Keratinocyte (primary cell): Measurements from ENCODE around the gene ANGEL2. TPM values are rescaled to one million over a fixed set of nuclear protein-coding genes. Genes with fewer than 3 reads are reported as not detected.

ENCODE experiments used
- DNase-seq: peaks from one replicate; pipeline ENCODE4 v3.0.0-alpha.2; 2011; ENCODE audit warnings: low read depth, missing footprints, low spot score
- FAIRE-seq: peaks from 2 replicates; lab custom pipeline; 2011; peaks lifted over from hg19 to GRCh38; lab: Jason Lieb, UNC
- H2AFZ ChIP-seq: 2 replicates; pipeline ENCODE4 v1.6.0; 2012; ENCODE audit warnings: low read length, control low read depth, inconsistent platforms; ENCODE audit not compliant: control insufficient read depth
- H3K27ac ChIP-seq: 2 replicates; pipeline ENCODE4 v1.5.1; 2011; ENCODE audit warnings: low read length; ENCODE audit not compliant: control insufficient read depth, insufficient read depth
- H3K27me3 ChIP-seq: 3 replicates; pipeline ENCODE4 v1.6.0; 2011; ENCODE audit warnings: low read length; ENCODE audit not compliant: control insufficient read depth, insufficient read depth; ENCODE audit errors: extremely low read depth
- H3K36me3 ChIP-seq, 2 experiments: 2 replicates in 1 of 2; 3 replicates in 1 of 2; pipeline ENCODE4 v1.5.1; 2011; ENCODE audit warnings: low read length in 2 of 2, mild to moderate bottlenecking in 1 of 2; ENCODE audit not compliant: control insufficient read depth in 2 of 2, insufficient read depth in 2 of 2; ENCODE audit errors: extremely low read depth in 1 of 2
- H3K4me1 ChIP-seq: 3 replicates; pipeline ENCODE4 v1.5.1; 2011; ENCODE audit warnings: low read length; ENCODE audit not compliant: control insufficient read depth, insufficient read depth; ENCODE audit errors: extremely low read depth
- H3K4me2 ChIP-seq: 3 replicates; pipeline ENCODE4 v1.6.0; 2011; ENCODE audit warnings: low read depth, low read length; ENCODE audit not compliant: control insufficient read depth, insufficient read depth; ENCODE audit errors: extremely low read depth
- H3K4me3 ChIP-seq, 3 experiments: fragments of 200-600 bp in 1 of 3; sonication (generic) in 1 of 3; 2 replicates in 2 of 3; 3 replicates in 1 of 3; pipeline ENCODE4 v1.5.1; 2011 to 2016; ENCODE audit warnings: low read length in 3 of 3, mild to moderate bottlenecking in 3 of 3, control low read depth in 2 of 3, inconsistent platforms in 1 of 3, low read depth in 1 of 3, mixed read lengths in 1 of 3, mixed run types in 1 of 3, moderate library complexity in 1 of 3; ENCODE audit not compliant: control insufficient read depth in 2 of 3, insufficient read depth in 2 of 3; ENCODE audit errors: extremely low read depth in 1 of 3
- H3K79me2 ChIP-seq: 2 replicates; pipeline ENCODE4 v1.6.0; 2012; ENCODE audit warnings: low read length; ENCODE audit not compliant: control insufficient read depth, insufficient read depth
- H3K9ac ChIP-seq: 3 replicates; pipeline ENCODE4 v1.6.0; 2011; ENCODE audit warnings: low read length; ENCODE audit not compliant: control insufficient read depth, insufficient read depth; ENCODE audit errors: extremely low read depth
- H3K9me1 ChIP-seq: 3 replicates; pipeline ENCODE4 v1.6.0; 2011; ENCODE audit warnings: low read length; ENCODE audit not compliant: control insufficient read depth, insufficient read depth; ENCODE audit errors: extremely low read depth
- H3K9me3 ChIP-seq: 2 replicates; pipeline ENCODE4 v1.5.1; 2012; ENCODE audit warnings: low read depth, low read length; ENCODE audit not compliant: control insufficient read depth
- H4K20me1 ChIP-seq: 3 replicates; pipeline ENCODE4 v1.6.0; 2011; ENCODE audit warnings: low read length; ENCODE audit not compliant: control insufficient read depth, insufficient read depth; ENCODE audit errors: extremely low read depth
- EZH2 ChIP-seq: IDR thresholded peaks from one replicate; pipeline ENCODE4 v1.6.1; 2012; ENCODE audit warnings: inconsistent platforms, mild to moderate bottlenecking, low read length, moderate library complexity
- dilution Hi-C: fragments of 300-500 bp; cut with MboI; formaldehyde crosslinking; loops from one replicate; pipeline ENCODE4 v1.7.0; 2020; ENCODE audit warnings: low sequenced_read_pairs; ENCODE audit not compliant: extremely low pct_ligation_motif_present
- polyA plus RNA-seq, 5 experiments: library from polyadenylated mRNA; depleted of rRNA in 3 of 5; stranded (reverse) in 3 of 5; stranded (forward) in 1 of 5; unstranded in 1 of 5; fragments of >200 nt; gene quantifications; 1 replicate in 1 of 5; 2 replicates in 3 of 5; 3 replicates in 1 of 5; pipeline versions ENCODE4 v1.2.1 to v1.2.3, GENCODE V29; 2011 to 2012; ENCODE audit warnings: missing spikeins in 2 of 5, low read depth in 1 of 5, low replicate concordance in 1 of 5
- TF ChIP-seq, protein P1 (sequence below), 3 experiments: IDR thresholded peaks in 1 of 3; conservative IDR thresholded peaks in 1 of 3; optimal IDR thresholded peaks in 1 of 3; 2 replicates in 2 of 3; 3 replicates in 1 of 3; pipeline versions ENCODE3 to v1.5.1; 2011; ENCODE audit warnings: low read length in 3 of 3, mild to moderate bottlenecking in 3 of 3, moderate library complexity in 2 of 3, control low read depth in 1 of 3, inconsistent platforms in 1 of 3; ENCODE audit not compliant: insufficient read depth in 2 of 3; ENCODE audit errors: extremely low read depth in 1 of 3

ANGEL2 gene
- polyA plus RNA-seq, 1 donor (not counting 4 experiments of a cell fraction or from before 2014, with no cell fraction given) = 25.6 TPM

DNA sequence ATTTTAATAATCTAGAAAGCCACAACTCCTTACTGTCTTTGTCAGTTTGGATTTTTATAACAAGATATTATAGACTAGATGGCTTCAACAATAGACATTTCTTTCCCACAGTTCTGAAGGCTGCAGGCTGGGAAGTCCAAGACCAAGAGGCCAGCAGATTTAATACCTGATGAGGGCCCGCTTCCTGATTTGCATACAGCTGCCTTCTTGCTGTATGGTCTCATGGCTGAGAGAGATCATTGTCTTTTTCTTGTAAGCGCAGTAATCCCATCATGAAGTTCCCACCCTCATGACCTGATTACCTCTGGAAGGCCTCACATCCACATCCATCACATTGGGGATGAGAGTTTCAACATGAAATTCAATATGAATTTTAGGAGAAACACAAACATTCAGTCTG lies 45.2 kb upstream of the ANGEL2 start:
- H3K4me1 ChIP-seq = no peaks in the 10 kb centered on the region
- DNase-seq = no peak
- FAIRE-seq = no peak
- H3K9ac ChIP-seq = no peak overlapping the region
- H3K27me3 ChIP-seq = no peaks in the 10 kb centered on the region
- no peak overlapping the region for H3K4me2 ChIP-seq
- H3K36me3 ChIP-seq = no peaks in the 10 kb centered on the region
- no peak overlapping the region for H2AFZ ChIP-seq
- dilution Hi-C loops = no loop called here
- H3K79me2 ChIP-seq = peaks cover 29% of the 10 kb centered on the region
- no peaks in the 10 kb centered on the region for H4K20me1 ChIP-seq
- no peak overlapping the region for H3K27ac ChIP-seq
- no peaks in the 10 kb centered on the region for H3K9me3 ChIP-seq
- TF ChIP-seq, protein P1, sequence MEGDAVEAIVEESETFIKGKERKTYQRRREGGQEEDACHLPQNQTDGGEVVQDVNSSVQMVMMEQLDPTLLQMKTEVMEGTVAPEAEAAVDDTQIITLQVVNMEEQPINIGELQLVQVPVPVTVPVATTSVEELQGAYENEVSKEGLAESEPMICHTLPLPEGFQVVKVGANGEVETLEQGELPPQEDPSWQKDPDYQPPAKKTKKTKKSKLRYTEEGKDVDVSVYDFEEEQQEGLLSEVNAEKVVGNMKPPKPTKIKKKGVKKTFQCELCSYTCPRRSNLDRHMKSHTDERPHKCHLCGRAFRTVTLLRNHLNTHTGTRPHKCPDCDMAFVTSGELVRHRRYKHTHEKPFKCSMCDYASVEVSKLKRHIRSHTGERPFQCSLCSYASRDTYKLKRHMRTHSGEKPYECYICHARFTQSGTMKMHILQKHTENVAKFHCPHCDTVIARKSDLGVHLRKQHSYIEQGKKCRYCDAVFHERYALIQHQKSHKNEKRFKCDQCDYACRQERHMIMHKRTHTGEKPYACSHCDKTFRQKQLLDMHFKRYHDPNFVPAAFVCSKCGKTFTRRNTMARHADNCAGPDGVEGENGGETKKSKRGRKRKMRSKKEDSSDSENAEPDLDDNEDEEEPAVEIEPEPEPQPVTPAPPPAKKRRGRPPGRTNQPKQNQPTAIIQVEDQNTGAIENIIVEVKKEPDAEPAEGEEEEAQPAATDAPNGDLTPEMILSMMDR (optimal IDR thresholded peaks at IDR 0.05 in 1 of 3, IDR thresholded peaks at IDR 0.05 in 1 of 3, conservative IDR thresholded peaks at IDR 0.05 in 1 of 3; ENCODE audit: extremely low read depth in 1 of 3, insufficient read depth in 2 of 3, low read length in 3 of 3) = no peak
- no peak for TF ChIP-seq EZH2
- no peak overlapping the region for H3K4me3 ChIP-seq
- H3K9me1 ChIP-seq = no peaks in the 10 kb centered on the region

DNA sequence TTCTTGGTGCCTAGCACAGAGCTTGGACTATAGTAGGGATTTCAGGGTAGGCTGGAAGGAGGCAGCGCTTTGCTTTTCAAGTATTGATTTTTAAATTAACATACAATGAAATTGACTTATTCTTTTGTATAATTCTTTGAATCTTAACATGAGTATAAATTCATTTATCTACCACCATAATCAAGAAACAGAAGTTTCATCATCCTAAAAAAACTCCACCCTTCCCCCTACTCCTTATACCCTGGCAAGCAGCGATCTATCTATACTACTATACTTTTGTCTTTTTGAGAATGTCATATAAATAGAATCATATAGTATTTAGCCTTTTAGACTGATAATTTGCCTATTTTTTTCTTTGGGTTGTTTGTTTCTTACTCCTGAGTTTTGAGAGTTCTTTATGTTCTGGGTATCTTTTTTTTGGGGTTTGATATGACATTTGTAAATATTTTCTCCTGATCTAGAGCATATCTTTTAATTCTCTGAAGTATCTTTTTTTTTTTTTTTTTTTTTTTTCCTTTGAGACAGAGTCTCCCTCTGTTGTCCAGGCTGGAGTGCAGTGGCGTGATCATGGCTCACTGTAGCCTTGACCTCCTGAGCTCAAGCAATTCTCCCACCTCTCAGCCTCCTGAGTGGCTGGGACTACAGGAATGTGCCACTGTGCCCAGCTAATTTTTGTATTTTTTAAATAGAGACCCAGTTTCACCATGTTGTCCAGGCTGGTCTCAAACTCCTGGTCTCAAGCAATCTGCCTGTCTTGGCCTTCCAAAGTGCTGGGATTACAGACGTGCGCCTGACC lies 41.8 kb upstream of the ANGEL2 start:
- Histone ChIP-seq H3K9me1 (no peaks in the 10 kb centered on the region), H2AFZ (no peak overlapping the region), H3K4me3 (no peak overlapping the region), H3K79me2 (peaks cover 44% of the 10 kb centered on the region), H4K20me1 (no peaks in the 10 kb centered on the region), H3K36me3 (no peaks in the 10 kb centered on the region), H3K4me1 (peaks cover 12% of the 10 kb centered on the region), H3K9me3 (no peaks in the 10 kb centered on the region), H3K9ac (no peak overlapping the region), H3K27me3 (no peaks in the 10 kb centered on the region), H3K27ac (no peak overlapping the region), H3K4me2 (no peak overlapping the region)
- dilution Hi-C loops = no loop called here
- no peak for TF ChIP-seq EZH2
- TF ChIP-seq, protein P1 (optimal IDR thresholded peaks at IDR 0.05 in 1 of 3, IDR thresholded peaks at IDR 0.05 in 1 of 3, conservative IDR thresholded peaks at IDR 0.05 in 1 of 3; ENCODE audit: extremely low read depth in 1 of 3, insufficient read depth in 2 of 3, low read length in 3 of 3) = no peak
- DNase-seq = no peak
- FAIRE-seq = no peak
